GM21423 (cell line): ENCODE results near the gene AGXT.

ENCODE experiments used
- ATAC-seq: cut with Tn5 transposase; IDR thresholded peaks from one replicate; pipeline ENCODE4 v1.9.1; 2021; ENCODE audit warnings: mild to moderate bottlenecking, moderate library complexity; ENCODE audit not compliant: unreplicated experiment

The AGXT gene

DNA sequence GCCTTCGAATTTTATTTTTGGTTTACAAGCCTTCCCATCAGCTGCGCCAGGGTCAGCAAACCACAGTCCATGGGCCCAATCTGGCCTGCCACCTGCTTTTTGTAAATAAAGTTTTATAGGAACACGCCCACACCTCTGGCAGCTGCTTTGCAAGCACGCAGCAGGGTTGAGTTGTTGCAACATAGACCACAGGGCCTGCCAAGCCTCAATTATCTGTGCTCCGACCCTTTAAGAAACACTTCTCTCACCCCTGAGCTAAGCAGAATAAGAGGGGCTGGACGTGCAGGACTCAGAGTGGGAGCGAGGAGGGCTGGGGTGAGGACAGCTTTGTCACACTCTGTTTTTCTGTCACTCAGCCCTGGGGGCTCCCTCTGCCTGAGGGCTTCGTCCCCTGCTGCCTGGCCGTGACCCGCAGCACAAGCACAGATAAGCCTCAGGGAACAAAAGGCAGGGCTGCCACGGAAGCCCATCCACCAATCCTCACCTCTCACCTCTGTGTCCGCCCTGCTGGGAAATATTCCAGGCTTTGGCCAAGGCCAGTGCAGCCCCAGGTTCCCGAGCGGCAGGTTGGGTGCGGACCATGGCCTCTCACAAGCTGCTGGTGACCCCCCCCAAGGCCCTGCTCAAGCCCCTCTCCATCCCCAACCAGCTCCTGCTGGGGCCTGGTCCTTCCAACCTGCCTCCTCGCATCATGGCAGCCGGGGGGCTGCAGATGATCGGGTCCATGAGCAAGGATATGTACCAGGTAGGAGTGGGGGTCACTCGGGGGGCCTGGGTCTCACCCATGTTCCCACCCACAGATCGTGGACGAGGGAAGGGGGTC is at the start of gene AGXT:
TSS of gene AGXT (plus strand) at position 539 of the 823 bp plus-strand sequence. CDS start at position 581, 42 bp downstream.
- no peak for ATAC-seq

DNA sequence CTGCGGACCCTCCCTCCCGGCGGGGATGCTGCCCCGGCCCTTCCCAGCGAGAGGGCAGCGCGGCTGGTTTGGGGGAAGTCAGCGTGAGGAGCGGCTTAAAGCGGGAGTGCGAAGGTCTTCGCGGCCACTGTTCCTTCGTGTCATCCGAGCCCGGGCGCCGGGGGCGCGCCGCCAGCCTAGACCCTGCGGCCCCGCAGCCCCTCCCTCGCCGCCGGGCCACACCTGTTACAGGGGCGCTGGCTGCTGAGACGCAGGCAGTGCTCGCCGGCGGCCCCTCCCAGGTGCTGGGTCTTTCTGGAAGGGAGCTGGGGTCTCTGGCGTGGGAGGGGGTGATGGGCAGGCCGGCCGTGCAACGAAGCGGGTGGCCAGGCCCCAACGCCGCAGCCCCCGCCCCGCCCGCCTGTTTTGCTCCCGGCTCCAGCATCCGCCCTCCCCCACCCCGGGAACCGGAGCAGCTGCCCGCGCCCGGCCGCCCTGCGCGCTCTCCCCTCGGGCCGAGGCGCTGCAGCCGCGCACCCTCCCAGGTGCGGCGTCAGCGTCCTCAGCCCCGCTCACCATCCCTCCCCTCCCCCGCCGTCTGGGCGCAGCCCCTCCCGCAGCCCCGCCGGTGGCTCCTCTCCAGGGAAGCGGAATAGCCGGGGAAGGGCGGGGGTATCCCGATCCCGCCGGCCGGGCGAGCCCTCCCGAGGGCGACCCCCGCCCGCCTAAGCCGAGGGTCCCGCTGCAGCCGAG is 49.3 kb upstream of the AGXT start:
- no peak for ATAC-seq

DNA sequence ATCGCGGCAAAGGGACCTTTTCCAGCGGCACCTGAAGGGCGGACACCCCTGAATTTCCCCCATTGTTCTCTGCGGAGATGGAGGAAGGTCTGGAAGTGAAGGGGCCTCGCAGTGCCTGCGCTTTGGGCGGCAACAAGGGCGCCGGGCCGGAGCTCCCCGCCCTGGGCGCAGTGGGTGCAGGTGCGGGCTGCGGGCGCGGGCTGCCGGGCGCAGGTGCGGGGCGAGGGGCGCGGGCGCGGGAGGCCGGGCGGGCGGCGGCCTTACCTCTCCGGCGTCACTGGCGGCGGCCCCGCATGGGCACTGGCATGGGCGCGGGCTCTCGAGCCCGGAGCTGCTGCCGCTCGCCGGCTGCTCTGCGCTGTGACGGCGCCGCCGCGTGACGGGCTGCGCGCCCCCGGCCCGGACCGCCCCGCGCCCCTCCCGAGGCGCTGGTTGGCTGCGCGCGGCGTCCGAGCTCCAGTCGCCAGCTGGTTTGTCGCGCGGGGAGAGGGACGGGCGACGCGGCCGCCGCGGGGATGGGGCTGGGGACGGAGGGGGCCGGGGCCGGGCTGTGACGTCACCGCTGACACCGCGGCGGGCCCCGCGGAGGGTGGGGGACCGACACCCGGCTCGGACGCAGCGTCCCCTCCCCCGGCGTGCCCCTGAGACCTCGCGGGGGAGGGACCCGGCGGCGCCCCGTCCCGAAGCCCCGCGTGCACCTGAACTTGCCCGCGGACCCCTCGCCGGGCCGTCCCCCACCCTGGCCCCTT is 48.6 kb upstream of the AGXT start, which contains the start of gene KIF1A:
TSS of gene KIF1A (minus strand) at position 362 of the 749 bp plus-strand sequence. CDS start 22,467 bp downstream, outside the sequence.
- no peak for ATAC-seq

DNA sequence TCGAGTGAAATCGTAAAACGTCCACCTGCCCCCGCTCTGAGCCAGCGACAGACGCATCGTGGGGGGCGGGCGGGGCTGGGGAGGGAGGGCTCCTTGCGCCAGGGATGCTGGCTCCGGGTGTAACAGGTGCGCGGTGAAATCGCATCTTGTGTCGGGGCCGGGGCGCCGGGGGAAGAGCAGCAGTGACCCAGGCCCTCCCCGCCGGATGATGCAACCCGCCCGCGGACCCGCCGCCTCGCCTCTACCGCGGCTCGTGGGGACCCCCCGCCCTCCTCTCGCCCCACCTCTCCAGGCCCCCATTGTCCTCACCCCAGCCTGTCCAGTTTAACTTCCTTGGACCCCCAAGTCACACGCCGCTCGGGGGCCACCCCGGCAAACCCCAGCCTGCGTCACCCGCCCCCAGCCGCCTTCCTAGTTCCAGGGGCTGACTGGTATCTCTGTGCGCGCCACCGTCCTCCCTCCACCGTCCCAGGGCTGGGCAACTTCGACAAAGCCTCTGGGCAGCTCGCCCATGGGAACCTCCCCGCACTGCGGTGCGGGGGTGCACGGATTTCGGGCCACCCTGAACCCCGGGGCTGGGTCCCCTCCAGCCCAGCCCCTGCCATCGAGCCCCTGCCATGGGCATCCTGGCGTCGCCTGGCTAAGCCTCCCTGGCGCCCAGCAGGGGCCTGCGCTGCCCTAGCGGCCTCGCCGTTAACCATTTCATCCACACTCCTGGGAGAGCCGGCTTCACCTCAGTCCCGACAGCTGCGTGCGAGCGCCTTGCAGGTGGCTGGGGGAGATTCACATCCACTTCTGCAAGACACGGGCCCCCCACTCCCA is 47.8 kb upstream of the AGXT start:
- ATAC-seq = no peak

DNA sequence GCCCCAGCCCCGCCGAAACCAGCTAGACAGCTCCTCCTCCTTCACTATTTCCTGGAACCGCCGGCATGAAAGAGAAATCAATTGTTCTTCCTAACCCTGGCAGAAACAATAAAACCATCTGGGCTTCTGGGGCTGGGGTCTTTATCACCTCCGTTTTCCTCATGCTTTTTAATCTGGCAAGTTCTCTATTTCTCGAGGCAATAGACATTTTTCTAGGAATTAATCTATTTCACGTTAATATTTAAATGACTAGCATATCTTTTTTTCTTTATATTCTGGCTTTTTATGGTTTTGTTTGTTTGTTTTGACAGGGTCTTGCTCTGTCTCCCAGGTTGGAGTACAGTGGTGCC is 47.2 kb upstream of the AGXT start:
- no peak for ATAC-seq

DNA sequence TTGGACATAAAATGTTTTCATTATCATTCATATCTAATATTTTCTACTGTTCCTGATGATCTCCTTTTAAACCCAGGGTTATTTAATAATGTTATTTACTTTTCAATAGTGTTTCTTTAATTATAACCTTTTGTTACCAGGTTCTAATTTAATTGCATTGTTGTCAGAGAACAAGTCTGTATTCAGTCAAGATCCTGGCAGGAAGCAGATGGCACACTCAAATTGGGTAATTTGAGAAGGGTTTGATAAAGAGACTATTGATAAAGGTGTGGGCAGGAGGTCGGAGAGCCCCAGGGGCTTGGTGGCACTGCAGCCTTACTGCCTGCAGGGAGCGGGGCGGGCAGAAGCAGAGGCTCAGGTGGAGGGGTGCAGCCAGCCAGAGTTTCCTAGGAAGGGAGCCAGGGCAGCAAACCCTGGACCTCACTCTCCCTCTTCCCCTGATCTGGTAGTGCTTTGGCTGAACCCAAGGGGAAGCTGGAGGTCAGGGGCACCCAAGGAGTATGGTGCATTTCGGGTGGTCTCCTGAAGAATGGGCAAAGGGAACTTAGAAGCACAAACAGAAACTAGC is 46.3 kb upstream of the AGXT start:
- no peak for ATAC-seq

DNA sequence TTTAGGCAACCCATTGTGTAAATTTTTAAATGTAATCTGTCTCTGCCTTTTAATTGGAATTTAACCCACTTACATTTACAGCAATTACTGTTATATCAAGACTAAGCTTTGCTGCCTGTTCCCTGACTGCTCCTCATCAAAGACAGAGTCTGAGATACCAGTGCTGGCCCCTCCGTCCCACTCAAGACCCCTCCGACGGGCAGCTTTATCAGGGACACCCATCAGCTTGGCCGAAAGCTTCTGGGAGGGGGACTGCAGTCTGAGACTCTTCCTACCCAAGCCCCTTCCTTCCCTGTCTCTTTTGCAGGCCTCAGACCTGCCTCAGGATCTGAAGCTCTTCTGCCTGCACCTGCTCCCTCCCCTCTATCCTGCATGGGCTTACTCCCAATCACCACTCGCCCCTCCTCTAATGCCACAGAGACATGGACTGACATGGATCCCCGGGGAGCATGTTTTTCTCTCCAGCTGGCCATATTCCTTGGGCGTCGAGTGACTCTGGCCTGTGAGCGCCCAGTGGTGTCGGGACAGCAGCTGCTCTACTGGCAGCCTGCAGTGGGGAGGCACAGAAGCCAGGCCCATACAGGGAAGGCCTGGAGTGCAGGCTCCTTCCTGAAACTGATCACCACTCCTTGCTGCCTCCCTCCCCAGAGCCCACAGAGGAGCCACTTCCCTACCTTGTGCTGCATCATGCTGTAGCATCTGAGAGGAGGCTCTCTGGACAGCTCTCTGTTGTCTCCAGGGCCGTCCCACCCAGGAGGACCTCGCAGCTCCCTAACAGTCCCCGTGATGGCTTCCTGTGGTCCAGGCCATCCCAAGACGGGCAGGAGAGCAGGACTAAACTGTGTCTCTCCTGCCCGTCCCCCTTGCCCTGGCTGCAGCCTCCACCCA is 44.9 kb upstream of the AGXT start:
- no peak for ATAC-seq

DNA sequence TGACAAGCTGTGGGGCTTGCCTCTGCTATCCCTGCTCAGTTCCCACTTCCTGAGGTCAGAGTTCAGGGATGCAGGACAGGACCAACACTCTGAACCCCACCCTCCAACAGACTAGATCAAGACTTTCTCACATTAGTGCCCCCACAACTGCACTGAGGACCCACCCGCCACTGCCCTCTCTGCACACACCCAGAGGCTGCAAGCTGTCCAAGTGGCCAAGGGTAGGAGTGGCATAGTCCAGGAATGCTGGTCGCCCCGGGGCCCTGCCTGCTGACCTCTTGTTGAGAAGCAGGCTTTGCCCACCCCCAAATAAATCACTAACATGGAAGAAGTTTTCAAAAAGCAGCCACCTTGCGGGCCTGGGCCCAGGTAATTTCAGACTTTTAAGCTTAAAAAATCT is 43.1 kb upstream of the AGXT start:
- no peak for ATAC-seq

DNA sequence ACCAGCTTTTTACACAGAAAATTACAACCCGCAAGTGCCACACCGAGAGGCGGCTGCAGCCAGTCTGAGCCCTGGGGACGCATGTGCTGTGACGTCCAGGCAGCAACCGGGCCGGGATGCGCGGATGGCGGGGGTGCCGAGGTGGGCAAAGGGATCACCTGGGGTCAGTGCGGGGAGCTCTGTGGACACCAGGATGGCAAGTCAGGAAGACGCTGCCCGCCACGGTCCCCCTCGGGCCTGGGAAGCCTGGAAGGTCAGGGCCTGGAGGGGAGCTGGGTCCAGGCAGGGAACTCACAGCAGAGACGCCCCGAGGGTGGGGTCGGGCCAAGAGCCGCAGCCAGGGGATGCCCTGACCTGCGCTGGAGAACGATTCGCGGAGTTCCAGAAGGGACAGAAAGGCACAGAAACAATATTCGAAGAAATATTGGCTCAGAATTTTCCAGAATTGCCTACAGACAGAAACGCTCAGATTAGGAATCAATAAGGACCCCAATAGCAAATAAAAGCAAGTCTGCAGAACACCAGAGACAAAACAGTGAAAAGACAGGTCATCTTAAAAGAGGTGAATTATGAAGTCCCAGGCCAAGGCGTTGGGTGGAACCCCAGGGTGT is 36.9 kb upstream of the AGXT start:
- ATAC-seq = no peak

DNA sequence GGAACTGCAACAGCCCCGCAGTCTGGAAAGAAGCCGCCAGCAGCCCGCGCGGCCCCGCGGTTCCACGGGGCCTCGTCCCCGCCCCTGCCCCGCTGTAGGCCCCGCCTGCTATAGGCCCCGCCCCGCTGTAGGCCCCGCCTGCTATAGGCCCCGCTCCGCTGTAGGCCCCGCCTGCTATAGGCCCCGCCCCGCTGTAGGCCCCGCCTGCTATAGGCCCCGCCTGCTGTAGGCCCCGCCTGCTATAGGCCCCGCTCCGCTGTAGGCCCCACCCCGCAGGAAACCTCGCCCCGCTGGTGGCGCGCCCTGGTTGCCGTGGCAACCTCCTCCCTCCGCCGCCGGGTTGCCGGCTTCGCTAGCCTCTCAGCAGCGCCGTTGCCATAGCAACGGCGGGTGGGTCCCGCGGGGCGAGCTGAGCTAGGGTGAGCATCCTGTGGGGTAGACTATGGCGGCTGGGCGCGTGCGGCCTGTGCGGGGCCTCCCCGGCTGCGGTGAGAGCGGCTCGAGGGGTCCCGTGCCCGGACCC is 36.4 kb upstream of the AGXT start:
- ATAC-seq = peak; percentile 91

DNA sequence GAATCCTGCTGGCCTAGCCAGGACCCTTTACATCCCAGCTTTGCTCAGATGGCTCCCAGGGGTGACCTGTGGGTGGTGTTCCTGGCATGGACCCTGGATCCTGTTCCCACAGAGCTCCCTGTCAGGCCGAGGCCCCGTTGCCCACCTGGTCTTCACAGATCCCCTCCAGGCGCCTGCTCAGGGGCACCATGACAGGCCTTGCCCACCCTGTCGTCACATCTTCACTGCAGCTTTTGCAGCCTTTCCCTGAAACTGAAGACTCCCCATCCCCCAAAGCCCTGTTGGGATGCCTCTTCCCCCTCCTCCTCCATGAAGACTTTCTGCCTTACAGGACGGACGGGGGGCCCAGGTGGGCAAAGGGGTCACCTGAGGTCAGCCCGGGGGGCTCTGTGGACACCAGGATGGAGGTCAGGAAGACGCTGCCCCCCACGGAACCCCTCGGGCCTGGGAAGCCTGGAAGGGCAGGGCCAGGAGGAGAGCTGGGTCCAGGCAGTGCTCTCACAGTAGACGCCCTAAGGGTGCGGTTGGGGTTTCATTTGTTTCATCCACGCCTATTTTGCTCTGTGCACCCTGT is 35.6 kb upstream of the AGXT start:
- ATAC-seq = no peak

DNA sequence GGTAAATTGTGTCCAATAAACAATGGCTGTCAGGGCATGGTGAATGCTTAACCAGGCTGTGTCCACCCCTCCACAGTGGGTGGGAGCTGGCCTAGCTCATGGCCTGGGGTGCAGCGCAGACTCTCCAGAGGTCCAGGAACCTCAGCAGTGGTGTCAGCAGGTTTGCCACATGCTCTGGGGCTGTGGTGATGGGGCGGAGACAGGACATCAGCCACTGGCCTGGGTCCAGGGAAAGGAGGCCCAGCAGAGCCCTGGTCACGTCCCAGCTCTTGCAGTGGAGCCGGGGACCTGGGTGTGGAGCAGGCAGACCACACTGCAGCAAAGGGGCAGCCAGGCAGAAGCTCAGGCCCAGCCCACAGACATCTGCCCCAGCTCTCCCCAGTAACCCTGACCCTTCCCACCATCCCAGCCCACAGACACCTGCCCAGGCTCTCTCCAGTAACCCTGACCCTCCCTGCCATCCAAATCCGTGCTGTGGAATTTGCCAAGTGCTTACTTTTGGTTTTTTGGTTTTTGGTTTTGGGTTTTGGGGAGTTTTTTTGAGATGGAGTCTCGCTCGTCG is 34.8 kb upstream of the AGXT start:
- no peak for ATAC-seq

DNA sequence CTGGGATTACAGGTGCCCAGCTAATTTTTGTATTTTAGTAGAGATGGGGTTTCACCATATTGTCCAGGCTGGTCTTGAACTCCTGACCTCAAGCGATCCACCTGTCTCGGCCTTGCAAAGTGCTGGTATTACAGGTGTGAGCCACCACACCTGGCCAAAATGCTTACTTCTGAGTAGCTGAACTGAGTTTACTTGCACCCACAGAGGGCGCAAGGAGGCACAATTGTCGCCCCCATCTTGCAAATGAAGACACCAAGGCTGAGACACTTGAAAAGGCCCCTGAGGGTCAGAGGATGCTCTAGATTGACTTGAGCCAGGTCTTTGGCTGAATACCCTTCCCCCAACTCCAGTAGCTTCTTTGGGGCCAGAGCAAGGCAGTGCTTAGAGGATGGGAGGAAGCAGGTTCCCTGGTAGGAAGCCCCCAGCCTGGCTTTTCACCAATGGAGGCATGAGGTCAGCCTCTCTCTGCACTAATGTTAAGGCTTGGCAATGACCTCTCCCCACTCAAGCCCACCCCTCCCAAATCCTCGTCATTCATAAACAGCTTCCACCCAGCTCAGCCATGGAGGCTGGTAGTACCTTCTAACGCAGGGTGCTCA is 34.1 kb upstream of the AGXT start:
- ATAC-seq = no peak

DNA sequence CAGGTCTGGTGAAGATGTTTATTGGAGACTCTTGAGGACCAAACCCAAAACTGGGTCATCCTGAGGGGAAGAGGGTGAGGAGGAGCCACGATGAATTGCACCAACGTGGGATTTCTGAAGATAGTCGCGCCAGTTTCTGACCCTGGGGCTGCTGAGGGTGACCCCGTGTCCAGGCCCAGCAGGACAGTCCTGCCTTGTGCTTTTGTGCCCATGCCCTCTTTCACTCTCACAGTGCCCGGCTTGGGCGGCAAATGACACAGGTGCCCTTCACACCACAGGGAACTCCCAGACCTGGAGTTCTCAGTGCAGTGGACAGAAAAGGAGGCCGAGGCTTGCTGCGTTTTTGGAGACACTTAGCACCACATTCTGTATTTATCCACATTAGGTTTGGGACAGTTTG is 33.1 kb upstream of the AGXT start:
- no peak for ATAC-seq

DNA sequence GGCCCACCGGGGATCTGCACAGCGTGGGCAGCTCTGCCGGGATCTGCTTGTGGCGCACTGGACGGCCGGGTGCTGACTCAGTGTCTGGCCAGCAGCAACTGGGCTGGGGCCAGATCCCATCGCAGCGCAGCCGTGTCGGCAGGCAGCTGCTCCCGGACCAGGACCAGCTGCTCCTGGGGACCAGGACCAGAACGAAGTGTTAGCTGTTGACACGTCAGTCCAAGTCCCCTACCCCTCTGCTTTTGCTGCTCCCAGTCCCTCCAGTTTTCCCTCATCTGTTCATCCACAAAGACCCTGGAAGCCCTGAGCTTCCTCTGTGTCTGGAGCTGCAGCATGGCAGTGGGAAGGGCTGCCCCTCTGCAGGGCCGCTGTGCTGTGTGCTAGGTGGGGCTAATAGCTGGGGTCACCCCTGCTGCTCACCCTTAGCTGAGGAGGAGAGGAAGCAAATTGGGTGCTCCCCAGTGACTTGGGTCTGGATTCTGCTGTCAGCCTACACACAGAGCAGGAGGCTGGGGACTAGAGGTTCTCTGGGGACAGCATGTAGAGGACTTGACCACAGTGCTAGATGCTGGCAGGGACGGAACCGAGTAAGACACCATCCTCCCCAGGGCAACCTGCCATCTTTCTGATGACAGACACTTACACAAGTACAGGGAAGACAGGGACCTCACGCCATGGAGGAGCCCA is 31.7 kb upstream of the AGXT start:
- no peak for ATAC-seq

DNA sequence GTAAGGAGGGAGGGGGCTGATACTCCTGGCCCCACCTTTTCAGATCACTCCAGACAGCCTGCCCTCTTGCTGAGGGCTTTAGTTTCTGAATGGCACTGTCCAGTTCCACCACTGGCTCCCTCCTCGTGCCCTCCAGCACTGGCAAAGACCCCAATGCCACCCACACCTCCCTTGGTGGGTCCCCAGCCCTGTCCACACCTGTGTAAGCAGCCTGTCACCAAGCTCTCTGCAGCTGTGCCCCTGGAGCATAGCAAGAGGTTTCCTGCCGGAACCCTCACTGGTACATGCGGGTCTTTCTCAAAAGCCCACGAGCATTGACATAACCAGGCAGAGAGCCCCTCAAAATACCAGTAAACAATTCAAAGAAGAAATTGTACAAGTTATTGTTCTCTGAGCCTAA is 31.0 kb upstream of the AGXT start:
- no peak for ATAC-seq
